Osteoblast (primary cell): ENCODE data around the gene CRYBB1. TPM values are rescaled to one million over a fixed set of nuclear protein-coding genes. Genes with fewer than 3 reads are reported as not detected.

ENCODE experiments used
- DNase-seq: peaks from one replicate; pipeline ENCODE4 v3.0.0; 2011; ENCODE audit warnings: low spot score, mixed read lengths; ENCODE audit not compliant: insufficient read length; ENCODE audit errors: missing footprints
- H2AFZ ChIP-seq: 2 replicates; pipeline ENCODE4 v1.6.0; 2011; ENCODE audit warnings: mild to moderate bottlenecking, low read length
- H3K27ac ChIP-seq: 2 replicates; pipeline ENCODE4 v1.5.1; 2011; ENCODE audit warnings: mild to moderate bottlenecking, low read depth, low read length, moderate library complexity
- H3K27me3 ChIP-seq: 2 replicates; pipeline ENCODE4 v1.6.0; 2012; ENCODE audit warnings: mild to moderate bottlenecking, control low read depth, inconsistent platforms, low read length, moderate library complexity; ENCODE audit not compliant: insufficient read depth
- H3K36me3 ChIP-seq: 2 replicates; pipeline ENCODE4 v1.5.1; 2011; ENCODE audit warnings: mild to moderate bottlenecking, low read length, control low read depth, moderate library complexity; ENCODE audit not compliant: insufficient read depth
- H3K4me1 ChIP-seq: 2 replicates; pipeline ENCODE4 v1.5.1; 2011; ENCODE audit warnings: mild to moderate bottlenecking, low read length, control low read depth, moderate library complexity; ENCODE audit not compliant: insufficient read depth
- H3K4me2 ChIP-seq: 2 replicates; pipeline ENCODE4 v1.6.0; 2011; ENCODE audit warnings: mild to moderate bottlenecking, low read length; ENCODE audit not compliant: insufficient read depth
- H3K4me3 ChIP-seq: fragments of 200-600 bp; sonication (generic); 3 replicates; pipeline ENCODE4 v1.5.1; 2012; ENCODE audit warnings: mild to moderate bottlenecking, low read length, inconsistent platforms; ENCODE audit not compliant: insufficient read depth
- H3K79me2 ChIP-seq: 2 replicates; pipeline ENCODE4 v1.6.0; 2012; ENCODE audit warnings: mild to moderate bottlenecking, low read length, control low read depth, inconsistent platforms; ENCODE audit not compliant: insufficient read depth
- H3K9me3 ChIP-seq: 2 replicates; pipeline ENCODE4 v1.5.1; 2011; ENCODE audit warnings: low read depth, low read length, control low read depth
- H4K20me1 ChIP-seq: 2 replicates; pipeline ENCODE4 v1.6.0; 2012; ENCODE audit warnings: mild to moderate bottlenecking, low read length, control low read depth; ENCODE audit not compliant: insufficient read depth
- total RNA-seq: library from RNA; depleted of rRNA; stranded (reverse); fragments of >200 nt; gene quantifications from 2 replicates; pipeline ENCODE4 v1.2.3, GENCODE V29; 2012
- TF ChIP-seq, protein P1 (sequence below): IDR thresholded peaks from 2 replicates; pipeline ENCODE4 v1.5.1; 2011; ENCODE audit warnings: mild to moderate bottlenecking, low read depth, low read length, moderate library complexity; ENCODE audit errors: extremely low read depth

Gene CRYBB1
- total RNA-seq, 1 donor, result not detected

DNA sequence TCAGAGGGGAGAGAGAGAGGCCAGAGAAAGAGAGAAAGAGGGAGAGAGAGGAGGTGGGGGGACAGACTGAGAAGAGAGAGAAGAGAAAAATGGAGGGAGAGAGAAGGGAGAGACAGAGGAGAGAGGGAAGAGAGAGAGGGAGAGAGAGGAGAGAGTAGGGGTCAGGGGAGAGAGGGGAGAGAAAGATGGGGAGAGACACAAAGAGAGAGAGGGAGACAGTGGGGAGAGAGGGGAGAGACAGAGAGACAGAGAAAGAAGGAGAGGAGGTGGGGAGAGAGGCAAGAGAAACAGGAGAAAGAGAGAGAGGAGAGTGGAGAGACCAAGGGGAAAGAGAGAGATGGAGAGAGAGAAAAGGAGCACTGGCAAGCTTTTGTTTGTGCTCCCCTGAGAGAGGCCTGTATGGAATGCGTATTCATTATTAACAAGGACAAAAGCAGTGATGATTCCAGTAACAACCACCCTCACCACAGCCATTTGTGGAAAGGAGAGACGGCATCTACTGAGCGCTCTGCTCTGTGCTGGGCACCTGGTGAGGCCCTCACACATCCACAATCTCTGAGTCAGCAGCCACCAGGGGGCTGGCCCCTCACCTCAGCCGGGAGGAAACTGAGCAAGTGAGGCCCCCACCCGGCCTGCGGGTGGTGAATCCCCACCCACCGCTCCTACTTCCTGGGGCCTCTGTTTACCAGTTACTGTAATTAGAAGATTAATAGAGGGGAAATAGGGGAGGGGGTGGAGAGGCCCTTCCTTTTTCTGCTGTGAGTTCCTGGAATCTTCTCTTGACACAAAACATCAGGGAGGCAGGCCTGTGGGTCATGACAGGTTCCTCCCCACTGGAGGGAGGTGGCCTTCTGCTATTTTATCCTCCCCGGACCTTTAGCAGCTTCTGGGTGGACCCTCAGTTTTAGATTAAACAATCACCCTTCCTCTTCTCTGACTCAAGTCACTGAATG, 24.9 kb upstream of the CRYBB1 start:
- H3K36me3 ChIP-seq, result no peaks in the 10 kb centered on the region
- H3K9me3 ChIP-seq, result no peaks in the 10 kb centered on the region
- H2AFZ ChIP-seq, result no peak overlapping the region
- H3K27ac ChIP-seq, result no peak overlapping the region
- H3K27me3 ChIP-seq, result peaks cover 34% of the 10 kb centered on the region
- H3K4me3 ChIP-seq, result no peak overlapping the region
- TF ChIP-seq, protein P1, sequence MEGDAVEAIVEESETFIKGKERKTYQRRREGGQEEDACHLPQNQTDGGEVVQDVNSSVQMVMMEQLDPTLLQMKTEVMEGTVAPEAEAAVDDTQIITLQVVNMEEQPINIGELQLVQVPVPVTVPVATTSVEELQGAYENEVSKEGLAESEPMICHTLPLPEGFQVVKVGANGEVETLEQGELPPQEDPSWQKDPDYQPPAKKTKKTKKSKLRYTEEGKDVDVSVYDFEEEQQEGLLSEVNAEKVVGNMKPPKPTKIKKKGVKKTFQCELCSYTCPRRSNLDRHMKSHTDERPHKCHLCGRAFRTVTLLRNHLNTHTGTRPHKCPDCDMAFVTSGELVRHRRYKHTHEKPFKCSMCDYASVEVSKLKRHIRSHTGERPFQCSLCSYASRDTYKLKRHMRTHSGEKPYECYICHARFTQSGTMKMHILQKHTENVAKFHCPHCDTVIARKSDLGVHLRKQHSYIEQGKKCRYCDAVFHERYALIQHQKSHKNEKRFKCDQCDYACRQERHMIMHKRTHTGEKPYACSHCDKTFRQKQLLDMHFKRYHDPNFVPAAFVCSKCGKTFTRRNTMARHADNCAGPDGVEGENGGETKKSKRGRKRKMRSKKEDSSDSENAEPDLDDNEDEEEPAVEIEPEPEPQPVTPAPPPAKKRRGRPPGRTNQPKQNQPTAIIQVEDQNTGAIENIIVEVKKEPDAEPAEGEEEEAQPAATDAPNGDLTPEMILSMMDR, result no peak
- H3K4me1 ChIP-seq, result peaks cover 20% of the 10 kb centered on the region
- no peak overlapping the region for H3K4me2 ChIP-seq
- no peaks in the 10 kb centered on the region for H4K20me1 ChIP-seq
- H3K79me2 ChIP-seq, result no peaks in the 10 kb centered on the region
- no peak for DNase-seq

DNA sequence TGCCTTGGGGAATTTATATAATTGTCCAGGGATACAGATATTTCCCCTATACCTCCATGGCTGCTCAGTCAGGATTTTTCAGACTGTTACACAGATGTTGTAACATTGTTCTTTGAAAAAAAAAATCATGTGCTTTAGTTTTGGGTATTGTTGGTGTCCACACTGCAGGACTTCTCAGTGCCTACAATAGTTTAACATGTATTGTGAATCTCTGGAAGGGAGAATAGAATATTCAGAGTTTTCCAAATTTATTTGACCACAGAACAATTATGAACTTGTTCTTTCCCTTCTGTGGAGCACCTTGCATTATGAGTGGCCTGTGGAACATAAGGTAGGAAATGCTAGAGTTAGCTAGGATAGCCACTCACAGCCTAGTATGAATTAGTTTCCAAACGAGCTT, 18.5 kb upstream of the CRYBB1 start:
- Histone ChIP-seq H3K36me3 (no peaks in the 10 kb centered on the region), H4K20me1 (no peaks in the 10 kb centered on the region), H3K4me3 (no peak overlapping the region), H3K9me3 (no peaks in the 10 kb centered on the region), H3K27ac (no peak overlapping the region), H3K27me3 (peaks cover 15% of the 10 kb centered on the region), H3K4me2 (no peak overlapping the region), H3K79me2 (no peaks in the 10 kb centered on the region), H2AFZ (no peak overlapping the region), H3K4me1 (no peaks in the 10 kb centered on the region)
- TF ChIP-seq, protein P1, result no peak
- no peak for DNase-seq

- Histone ChIP-seq H3K27me3 (peaks cover 11% of the 10 kb centered on the region), H4K20me1 (no peaks in the 10 kb centered on the region), H3K9me3 (no peaks in the 10 kb centered on the region), H2AFZ (no peak overlapping the region), H3K4me1 (no peaks in the 10 kb centered on the region), H3K36me3 (no peaks in the 10 kb centered on the region), H3K4me2 (no peak overlapping the region), H3K27ac (no peak overlapping the region), H3K4me3 (no peak overlapping the region), H3K79me2 (no peaks in the 10 kb centered on the region)
- TF ChIP-seq, protein P1, result no peak
- no peak for DNase-seq
These were observed 17.3 kb upstream of the CRYBB1 start for GRCh38 chr22:26635117-26635516.

GRCh38 chr22:26634189-26634588, 16.4 kb upstream of the CRYBB1 start:
- Histone ChIP-seq H3K79me2 (no peaks in the 10 kb centered on the region), H3K9me3 (no peaks in the 10 kb centered on the region), H4K20me1 (no peaks in the 10 kb centered on the region), H3K36me3 (no peaks in the 10 kb centered on the region), H3K4me3 (no peak overlapping the region), H2AFZ (no peak overlapping the region), H3K4me1 (no peaks in the 10 kb centered on the region), H3K4me2 (no peak overlapping the region), H3K27me3 (peaks cover 9% of the 10 kb centered on the region), H3K27ac (no peak overlapping the region)
- DNase-seq, result no peak
- TF ChIP-seq, protein P1, result no peak
